Myometrial cell (primary cell): Measurements from ENCODE around the gene GOLM1. TPM values are rescaled to one million over a fixed set of nuclear protein-coding genes. Genes with fewer than 3 reads are reported as not detected.

Experiments
- total RNA-seq: library from RNA; depleted of rRNA; stranded (reverse); fragments of >200 nt; gene quantifications from 2 replicates; pipeline ENCODE4 v1.2.3, GENCODE V29; 2015

GOLM1 gene
- total RNA-seq: 64.0 and 70.0 TPM in 2 replicates

GRCh38 chr9:86098824-86099700 lies at the start of gene GOLM1:
TSS of gene GOLM1 (minus strand) at chr9:86099558. CDS start at chr9:86079320, 20,238 bp downstream.

Other genes with a start within 250 kb of the GOLM1 start
- gene NAA35, start 158.4 kb downstream of the GOLM1 start, total RNA-seq: 12.7 and 19.0 TPM in 2 replicates
- gene C9orf153, start 160.1 kb upstream of the GOLM1 start, total RNA-seq: not detected in 2 replicates
- gene ISCA1, start 183.0 kb upstream of the GOLM1 start, total RNA-seq: 19.5 and 21.3 TPM in 2 replicates